ENCODE data around the gene TCAF2.
"Not testable (repeated sequence)": the region's sequence is repeated elsewhere in the genome, so short reads cannot be mapped to it uniquely, and the experiment has no call there.

TCAF2 gene

GRCh38 chr7:143635364-143636240, 14.8 kb downstream of the TCAF2 start:
- not testable (repeated sequence) for H3K27me3 Mint-ChIP-seq, H3K4me3 Mint-ChIP-seq, H3K9me3 Mint-ChIP-seq, H3K4me1 Mint-ChIP-seq, DNase-seq, H3K27ac Mint-ChIP-seq, H3K36me3 Mint-ChIP-seq
- peak in 1 of 2 donors; percentile 25 for ATAC-seq (replicated peaks)

- not testable (repeated sequence) for H3K9me3 Mint-ChIP-seq, H3K4me1 Mint-ChIP-seq, H3K36me3 Mint-ChIP-seq, H3K4me3 Mint-ChIP-seq, H3K27ac Mint-ChIP-seq, DNase-seq, H3K27me3 Mint-ChIP-seq
- peak; percentile 55 to 68 for ATAC-seq (replicated peaks)
Observed at GRCh38 chr7:143639372-143639771, 18.6 kb downstream of the TCAF2 start.

- H3K4me1 Mint-ChIP-seq; ATAC-seq (replicated peaks); H3K27me3 Mint-ChIP-seq; DNase-seq; H3K27ac Mint-ChIP-seq; H3K4me3 Mint-ChIP-seq; H3K9me3 Mint-ChIP-seq; H3K36me3 Mint-ChIP-seq: not testable (repeated sequence)
Observed at GRCh38 chr7:143640528-143641189, 19.9 kb downstream of the TCAF2 start.

- not testable (repeated sequence) for H3K27ac Mint-ChIP-seq; DNase-seq; H3K27me3 Mint-ChIP-seq; ATAC-seq (replicated peaks); H3K4me3 Mint-ChIP-seq; H3K9me3 Mint-ChIP-seq; H3K4me1 Mint-ChIP-seq; H3K36me3 Mint-ChIP-seq
Observed at GRCh38 chr7:143646598-143646997, 25.8 kb downstream of the TCAF2 start.

GRCh38 chr7:143649902-143650301, 29.1 kb downstream of the TCAF2 start:
- ATAC-seq (replicated peaks); H3K4me1 Mint-ChIP-seq; H3K27me3 Mint-ChIP-seq; DNase-seq; H3K36me3 Mint-ChIP-seq; H3K4me3 Mint-ChIP-seq; H3K9me3 Mint-ChIP-seq; H3K27ac Mint-ChIP-seq: not testable (repeated sequence)

- H3K4me3 Mint-ChIP-seq, result not testable (repeated sequence)
Observed at GRCh38 chr7:143650447-143650846, 29.7 kb downstream of the TCAF2 start.

More at GRCh38 chr7:143650447-143650846, 29.7 kb downstream of the TCAF2 start:
- ATAC-seq (replicated peaks); H3K27ac Mint-ChIP-seq; H3K27me3 Mint-ChIP-seq; H3K36me3 Mint-ChIP-seq; H3K4me1 Mint-ChIP-seq; DNase-seq; H3K9me3 Mint-ChIP-seq: not testable (repeated sequence)
